8988T (cell line): ENCODE measurements around the gene PRKCE.
"Not testable (repeated sequence)": the region's sequence is repeated elsewhere in the genome, so short reads cannot be mapped to it uniquely, and the experiment has no call there.

ENCODE experiments used
- DNase-seq: peaks from one replicate; pipeline ENCODE4 v3.0.0; 2011

PRKCE gene

GRCh38 chr2:46184794-46185583 lies 533.5 kb downstream of the PRKCE start:
- DNase-seq, result no peak

- no peak for DNase-seq
These were observed 535.7 kb downstream of the PRKCE start for GRCh38 chr2:46187112-46187618.

- no peak for DNase-seq
These were observed 536.7 kb downstream of the PRKCE start for GRCh38 chr2:46188041-46188716.

- DNase-seq, result no peak
These were observed 541.9 kb downstream of the PRKCE start for GRCh38 chr2:46193356-46193755.

- DNase-seq, result no peak
These were observed 542.4 kb downstream of the PRKCE start for GRCh38 chr2:46193855-46194254.

- no peak for DNase-seq
These were observed 543.4 kb downstream of the PRKCE start for GRCh38 chr2:46194856-46195255.

GRCh38 chr2:46195819-46196218 lies 544.3 kb downstream of the PRKCE start:
- no peak for DNase-seq

GRCh38 chr2:46196871-46197462 lies 545.5 kb downstream of the PRKCE start:
- no peak for DNase-seq

GRCh38 chr2:46197672-46198071 lies 546.2 kb downstream of the PRKCE start:
- no peak for DNase-seq

- DNase-seq, result no peak
These were observed 546.8 kb downstream of the PRKCE start for GRCh38 chr2:46198164-46198883.

- no peak for DNase-seq
These were observed 547.5 kb downstream of the PRKCE start for GRCh38 chr2:46198966-46199365.

- no peak for DNase-seq
These were observed 548.7 kb downstream of the PRKCE start for GRCh38 chr2:46200100-46200690.

GRCh38 chr2:46200861-46201605 lies 549.6 kb downstream of the PRKCE start:
- no peak for DNase-seq

GRCh38 chr2:46202453-46202852 lies 551.0 kb downstream of the PRKCE start:
- DNase-seq, result no peak

GRCh38 chr2:46202987-46203386 lies 551.5 kb downstream of the PRKCE start:
- DNase-seq, result no peak

- not testable (repeated sequence) for DNase-seq
These were observed 552.2 kb downstream of the PRKCE start for GRCh38 chr2:46203636-46204035.

GRCh38 chr2:46207591-46207990 lies 556.1 kb downstream of the PRKCE start:
- no peak for DNase-seq

GRCh38 chr2:46208766-46209165 lies 557.3 kb downstream of the PRKCE start:
- no peak for DNase-seq

GRCh38 chr2:46210063-46210462 lies 558.6 kb downstream of the PRKCE start:
- DNase-seq, result no peak

- DNase-seq, result no peak
These were observed 560.0 kb downstream of the PRKCE start for GRCh38 chr2:46211461-46211860.

GRCh38 chr2:46213906-46214305 lies 562.4 kb downstream of the PRKCE start:
- no peak for DNase-seq

GRCh38 chr2:46216213-46216612 lies 564.7 kb downstream of the PRKCE start:
- DNase-seq, result no peak
